Measurements from ENCODE around the gene MAGEA10. TPM values are rescaled to one million over a fixed set of nuclear protein-coding genes. Genes with fewer than 3 reads are reported as not detected.

The MAGEA10 gene
- total RNA-seq, 4 donors from 2014 or later = not detected

GRCh38 chrX:152165033-152165743 is 26.8 kb upstream of the MAGEA10 start:
- TF ChIP-seq, protein P1, sequence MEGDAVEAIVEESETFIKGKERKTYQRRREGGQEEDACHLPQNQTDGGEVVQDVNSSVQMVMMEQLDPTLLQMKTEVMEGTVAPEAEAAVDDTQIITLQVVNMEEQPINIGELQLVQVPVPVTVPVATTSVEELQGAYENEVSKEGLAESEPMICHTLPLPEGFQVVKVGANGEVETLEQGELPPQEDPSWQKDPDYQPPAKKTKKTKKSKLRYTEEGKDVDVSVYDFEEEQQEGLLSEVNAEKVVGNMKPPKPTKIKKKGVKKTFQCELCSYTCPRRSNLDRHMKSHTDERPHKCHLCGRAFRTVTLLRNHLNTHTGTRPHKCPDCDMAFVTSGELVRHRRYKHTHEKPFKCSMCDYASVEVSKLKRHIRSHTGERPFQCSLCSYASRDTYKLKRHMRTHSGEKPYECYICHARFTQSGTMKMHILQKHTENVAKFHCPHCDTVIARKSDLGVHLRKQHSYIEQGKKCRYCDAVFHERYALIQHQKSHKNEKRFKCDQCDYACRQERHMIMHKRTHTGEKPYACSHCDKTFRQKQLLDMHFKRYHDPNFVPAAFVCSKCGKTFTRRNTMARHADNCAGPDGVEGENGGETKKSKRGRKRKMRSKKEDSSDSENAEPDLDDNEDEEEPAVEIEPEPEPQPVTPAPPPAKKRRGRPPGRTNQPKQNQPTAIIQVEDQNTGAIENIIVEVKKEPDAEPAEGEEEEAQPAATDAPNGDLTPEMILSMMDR (IDR thresholded peaks at IDR 0.05) = no peak
- no peak for TF ChIP-seq EP300 (IDR thresholded peaks at IDR 0.05)
- no peak for TF ChIP-seq POLR2A (IDR thresholded peaks at IDR 0.05)
- Histone ChIP-seq H3K27ac (no peak overlapping the region), H3K36me3 (no peaks in the 10 kb centered on the region), H3K4me3 (no peak overlapping the region), H3K4me1 (no peaks in the 10 kb centered on the region), H3K27me3 (no peaks in the 10 kb centered on the region), H3K9me3 (no peaks in the 10 kb centered on the region)
- DNase-seq (ENCODE audit: low spot score in 2 of 2) = no peak
- 62 to 77% methylated on average over 2 of the region's 2 CpGs for WGBS, 2 donors

DNA sequence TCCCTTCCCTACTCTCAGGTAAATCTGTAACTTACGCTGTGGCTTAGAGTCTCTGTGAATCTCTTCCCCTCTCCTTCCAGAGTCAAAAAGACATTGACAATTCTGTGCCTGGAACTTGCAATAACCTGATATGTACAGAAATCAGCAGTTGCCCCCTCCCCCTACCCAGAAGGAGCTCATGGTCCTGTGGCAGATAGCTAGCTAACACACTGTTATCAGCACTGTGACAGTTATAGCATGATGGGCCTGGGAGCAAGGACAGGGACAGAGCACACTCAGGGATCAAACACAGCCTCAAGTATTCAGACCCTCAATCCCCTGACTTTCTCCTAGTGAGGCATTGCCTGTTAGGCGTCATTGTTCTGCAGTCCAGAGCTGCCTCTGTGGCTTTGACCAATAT is 18.7 kb upstream of the MAGEA10 start:
- Histone ChIP-seq H3K4me1 (no peaks in the 10 kb centered on the region), H3K27me3 (no peaks in the 10 kb centered on the region), H3K9me3 (no peaks in the 10 kb centered on the region), H3K27ac (no peak overlapping the region), H3K4me3 (no peak overlapping the region), H3K36me3 (no peaks in the 10 kb centered on the region)
- DNase-seq (ENCODE audit: low spot score in 2 of 2) = no peak
- 64 to 76% methylated on average over 2 of the region's 2 CpGs for WGBS, 2 donors
- TF ChIP-seq, protein P1 (IDR thresholded peaks at IDR 0.05) = no peak
- no peak for TF ChIP-seq POLR2A (IDR thresholded peaks at IDR 0.05)
- no peak for TF ChIP-seq EP300 (IDR thresholded peaks at IDR 0.05)

DNA sequence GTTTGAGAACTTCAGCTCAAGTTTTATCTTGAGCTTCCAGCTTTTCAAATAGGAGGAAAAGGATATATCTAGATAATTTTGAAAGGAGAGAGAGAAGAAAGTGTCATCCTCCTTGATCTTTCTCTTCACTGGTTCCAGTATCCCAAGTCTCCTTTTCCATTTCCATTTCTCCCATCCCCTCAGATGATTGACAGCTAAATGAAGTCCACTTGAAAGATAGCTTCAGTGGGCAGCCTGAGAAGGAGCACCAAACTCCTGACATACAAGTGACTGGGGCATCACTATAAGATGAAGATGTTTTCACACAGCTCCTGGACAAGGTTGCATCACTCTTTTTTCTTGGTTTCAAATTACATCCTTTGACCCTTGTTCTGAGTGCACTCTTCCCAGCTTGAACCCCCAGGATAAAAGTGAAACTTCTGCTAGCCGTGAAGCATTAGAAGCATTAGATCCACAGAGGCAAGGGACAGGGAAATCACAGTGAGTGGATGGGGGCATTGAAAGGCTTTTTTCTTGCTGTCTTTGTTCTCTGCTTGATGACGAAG is 17.5 kb upstream of the MAGEA10 start:
- Histone ChIP-seq H3K4me3 (no peak overlapping the region), H3K27me3 (no peaks in the 10 kb centered on the region), H3K27ac (no peak overlapping the region), H3K9me3 (no peaks in the 10 kb centered on the region), H3K4me1 (no peaks in the 10 kb centered on the region), H3K36me3 (no peaks in the 10 kb centered on the region)
- 45 to 56% methylated on average over 2 of the region's 2 CpGs for WGBS, 2 donors
- TF ChIP-seq EP300 (IDR thresholded peaks at IDR 0.05) (no peak), POLR2A (IDR thresholded peaks at IDR 0.05) (no peak)
- TF ChIP-seq, protein P1 (IDR thresholded peaks at IDR 0.05) = no peak
- no peak for DNase-seq (ENCODE audit: low spot score in 2 of 2)

- no peaks in the 10 kb centered on the region for H3K27me3 ChIP-seq
- no peak overlapping the region for H3K4me3 ChIP-seq
- H3K36me3 ChIP-seq = no peaks in the 10 kb centered on the region
- no peak overlapping the region for H3K27ac ChIP-seq
- DNase-seq (ENCODE audit: low spot score in 2 of 2) = no peak
- H3K9me3 ChIP-seq = no peaks in the 10 kb centered on the region
- no peaks in the 10 kb centered on the region for H3K4me1 ChIP-seq
- TF ChIP-seq POLR2A (IDR thresholded peaks at IDR 0.05) = no peak
- TF ChIP-seq EP300 (IDR thresholded peaks at IDR 0.05) = no peak
- TF ChIP-seq, protein P1 (IDR thresholded peaks at IDR 0.05) = no peak
- 55% methylated on average over 1 of the region's 1 CpG; no CpG with 5 or more reads in 1 of the 2 donors for WGBS, 2 donors
These were observed 15.7 kb upstream of the MAGEA10 start for GRCh38 chrX:152154050-152154449.

- no peak for DNase-seq (ENCODE audit: low spot score in 2 of 2)
- no peaks in the 10 kb centered on the region for H3K9me3 ChIP-seq
- no peak overlapping the region for H3K27ac ChIP-seq
- H3K27me3 ChIP-seq = no peaks in the 10 kb centered on the region
- no peaks in the 10 kb centered on the region for H3K36me3 ChIP-seq
- WGBS, 2 donors = 69 to 83% methylated on average over 3 of the region's 3 CpGs
- H3K4me1 ChIP-seq = no peaks in the 10 kb centered on the region
- TF ChIP-seq EP300 (IDR thresholded peaks at IDR 0.05) = no peak
- no peak for TF ChIP-seq POLR2A (IDR thresholded peaks at IDR 0.05)
- TF ChIP-seq, protein P1 (IDR thresholded peaks at IDR 0.05) = no peak
- H3K4me3 ChIP-seq = no peak overlapping the region
These were observed 12.9 kb upstream of the MAGEA10 start for GRCh38 chrX:152151256-152151655.
